ENCODE data around the gene NKPD1.

Gene NKPD1

GRCh38 chr19:45115809-45116615 lies 44.8 kb downstream of the NKPD1 start:
- no peak for DNase-seq (ENCODE audit: low read depth)

- DNase-seq (ENCODE audit: low read depth): no peak
These were observed 46.7 kb downstream of the NKPD1 start for GRCh38 chr19:45114116-45114515.

DNA sequence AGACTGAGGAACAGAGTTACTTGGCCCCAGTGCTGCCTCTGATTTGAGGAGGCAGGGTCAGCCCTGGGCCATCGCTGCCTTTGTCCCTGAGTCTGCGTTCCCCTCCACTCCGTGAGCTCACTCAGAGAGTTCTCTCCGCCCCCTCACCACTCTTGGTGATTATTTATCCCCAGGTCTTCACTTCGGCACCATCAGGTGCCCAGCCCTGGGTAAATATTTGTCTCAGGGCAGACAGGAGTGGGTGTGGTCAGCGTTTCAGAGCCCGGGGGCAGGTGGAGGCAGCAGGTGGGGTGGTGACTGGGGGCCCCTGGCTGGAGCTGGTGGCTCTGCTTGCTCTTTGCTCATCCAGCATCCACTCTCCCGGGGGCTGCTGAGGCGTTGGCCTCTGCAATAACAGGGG lies 47.2 kb downstream of the NKPD1 start:
- DNase-seq (ENCODE audit: low read depth): no peak

DNA sequence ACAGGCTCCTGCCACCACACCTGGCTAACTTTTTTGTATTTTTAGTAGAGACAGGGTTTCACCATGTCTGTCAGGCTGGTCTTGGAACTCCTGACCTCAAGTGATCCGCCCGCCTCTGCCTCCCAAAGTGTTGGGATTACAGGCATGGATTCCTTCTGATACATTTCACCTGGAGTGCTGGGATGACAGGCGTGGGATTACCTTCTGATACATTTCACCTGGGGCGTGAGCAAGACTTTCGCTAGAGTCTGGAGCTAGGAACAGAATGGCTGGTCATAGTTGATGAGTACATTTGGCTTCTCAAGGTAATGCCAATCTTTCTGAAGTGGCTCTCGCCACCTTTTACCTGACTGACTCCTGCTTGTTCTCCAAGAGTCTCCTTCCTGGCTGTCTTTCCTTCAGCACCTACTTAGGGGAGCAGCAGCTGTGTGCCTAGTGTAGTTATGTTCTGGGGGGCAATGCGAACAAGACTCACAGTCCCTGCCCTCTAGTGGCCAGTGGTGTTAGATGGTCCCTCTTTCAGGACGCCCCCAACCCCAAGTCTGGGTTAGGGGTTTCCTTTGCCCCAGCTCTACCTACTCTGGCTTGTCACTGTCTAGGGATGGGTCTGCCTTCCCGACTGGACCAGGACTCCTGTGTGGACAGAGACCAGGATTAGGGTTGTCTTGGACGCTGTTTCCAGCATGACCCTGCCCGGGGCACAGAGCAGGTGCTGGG lies 48.5 kb downstream of the NKPD1 start:
- DNase-seq (ENCODE audit: low read depth): no peak

Measured in non-pigmented ciliary epithelial cell (primary cell).